HepG2 (cell line): ENCODE data around the gene SRP68. TPM values are rescaled to one million over a fixed set of nuclear protein-coding genes. Genes with fewer than 3 reads are reported as not detected.

Experiments
- ATAC-seq: fragments of 200-7000 bp; cut with Tn5 transposase; 3 replicates; pipeline ENCODE4 v1.9.1; 2020; ENCODE audit warnings: mild to moderate bottlenecking, moderate library complexity
- BruUV-seq: library from RNA; stranded (reverse); fragments of 400-500 nt; replicated peaks from 2 replicates; lab custom pipeline; 2021; lab: Mats Ljungman, UMichigan
- CTCF ChIA-PET: fragments of 300-600 bp; formaldehyde crosslinking; extraction: SDS; loops from one replicate; lab custom pipeline; 2021; ENCODE audit warnings: low total read pairs, inconsistent platforms, low intra/inter-chr PET ratio; lab: Yijun Ruan, JAX
- POLR2A ChIA-PET: fragments of 350-600 bp; sonication (Branson Sonifier 250); formaldehyde crosslinking; loops from one replicate; lab custom pipeline; 2020; ENCODE audit warnings: antibody characterized with exemption, inconsistent platforms; lab: Yijun Ruan, JAX
- DNase-seq: peaks from one replicate; pipeline ENCODE4 v3.0.0-alpha.2; 2015; ENCODE audit warnings: low spot score
- FAIRE-seq: peaks from 3 replicates; lab custom pipeline; 2011; peaks lifted over from hg19 to GRCh38; lab: Jason Lieb, UNC
- H2AFZ ChIP-seq: one replicate; pipeline ENCODE4 v1.6.1; 2011; ENCODE audit warnings: low read length, inconsistent platforms
- H3K27ac ChIP-seq: fragments of 300-600 bp; 3 replicates; pipeline ENCODE4 v1.8.0; 2011; ENCODE audit warnings: mixed run types, mild to moderate bottlenecking, mixed read lengths, low read length, inconsistent platforms; ENCODE audit not compliant: insufficient read depth; ENCODE audit errors: extremely low read length
- H3K27me3 ChIP-seq, 2 experiments: fragments of 200-600 bp in 1 of 2; 2 replicates in 1 of 2; 3 replicates in 1 of 2; pipeline versions ENCODE4 v1.6.0 to v1.8.0; 2011; ENCODE audit warnings: low read length in 2 of 2, mild to moderate bottlenecking in 2 of 2, moderate library complexity in 2 of 2, inconsistent platforms in 1 of 2; ENCODE audit not compliant: insufficient read depth in 2 of 2, control insufficient read depth in 1 of 2
- H3K36me3 ChIP-seq, 2 experiments: fragments of 200-600 bp in 1 of 2; replicated peaks in 1 of 2; 2 replicates in 1 of 2; 3 replicates in 1 of 2; pipeline versions ENCODE4 v1.5.1 to v1.8.0; 2011; ENCODE audit warnings: low read length in 2 of 2, inconsistent platforms in 1 of 2; ENCODE audit not compliant: insufficient read depth in 2 of 2, control insufficient read depth in 1 of 2
- H3K4me1 ChIP-seq: 2 replicates; pipeline ENCODE4 v1.5.1; 2012; ENCODE audit warnings: low read length, inconsistent platforms; ENCODE audit not compliant: insufficient read depth
- H3K4me2 ChIP-seq: 2 replicates; pipeline ENCODE4 v1.6.0; 2011; ENCODE audit warnings: low read depth, low read length, inconsistent platforms
- H3K4me3 ChIP-seq, 3 experiments: fragments of 200-600 bp in 1 of 3; sonication (generic), shearing (Covaris generic) in 1 of 3; replicated peaks in 1 of 3; 2 replicates each; pipeline ENCODE4 v1.5.1; 2011 to 2016; ENCODE audit warnings: low read length in 3 of 3, inconsistent platforms in 2 of 3, low read depth in 2 of 3, mild to moderate bottlenecking in 2 of 3, control low read depth in 1 of 3, mixed read lengths in 1 of 3; ENCODE audit not compliant: insufficient read depth in 1 of 3
- H3K79me2 ChIP-seq: one replicate; pipeline ENCODE4 v1.6.1; 2011; ENCODE audit warnings: low read length, inconsistent platforms; ENCODE audit not compliant: insufficient read depth
- H3K9ac ChIP-seq: 2 replicates; pipeline ENCODE4 v1.6.0; 2011; ENCODE audit warnings: mild to moderate bottlenecking, low read depth, low read length, inconsistent platforms; ENCODE audit not compliant: insufficient read depth
- H3K9me3 ChIP-seq: 2 replicates; pipeline ENCODE4 v1.5.1; 2012; ENCODE audit warnings: mild to moderate bottlenecking, low read length
- H4K20me1 ChIP-seq: 2 replicates; pipeline ENCODE4 v1.6.0; 2011; ENCODE audit warnings: inconsistent platforms, mild to moderate bottlenecking, low read length, moderate library complexity; ENCODE audit not compliant: insufficient read depth
- ELF3 ChIP-seq: IDR thresholded peaks from 2 replicates; pipeline ENCODE4 v1.6.1; 2016; ENCODE audit warnings: missing genetic modification reagents, missing compliant biosample characterization
- HOMEZ ChIP-seq: IDR thresholded peaks from 2 replicates; pipeline ENCODE4 v1.6.1; 2016; ENCODE audit warnings: low read depth
- PHF8 ChIP-seq: sonication (generic); formaldehyde crosslinking; IDR thresholded peaks from 2 replicates; pipeline ENCODE4 v1.5.0; 2020; ENCODE audit warnings: missing genetic modification reagents
- POGZ ChIP-seq: sonication (generic); formaldehyde crosslinking; IDR thresholded peaks from 2 replicates; pipeline ENCODE4 v1.4.0; 2020; ENCODE audit warnings: mild to moderate bottlenecking, missing genetic modification reagents
- RERE ChIP-seq: IDR thresholded peaks from 2 replicates; pipeline ENCODE4 v1.6.1; 2016; ENCODE audit warnings: low read depth, missing genetic modification reagents, missing compliant biosample characterization
- SYNCRIP ChIP-seq: fragments of 200-400 bp; formaldehyde crosslinking; IDR thresholded peaks from 2 replicates; pipeline ENCODE4 v1.6.1; 2018; ENCODE audit warnings: mild to moderate bottlenecking, low read depth, low read length; ENCODE audit not compliant: insufficient read depth
- TERF1 ChIP-seq: sonication (generic); formaldehyde crosslinking; IDR thresholded peaks from 2 replicates; pipeline ENCODE4 v1.8.0; 2022; ENCODE audit warnings: mild to moderate bottlenecking, missing genetic modification reagents, moderate library complexity
- THAP11 ChIP-seq: IDR thresholded peaks from 2 replicates; pipeline ENCODE4 v1.6.1; 2016; ENCODE audit warnings: missing biosample characterization, missing genetic modification reagents
- WIZ ChIP-seq: sonication (generic); formaldehyde crosslinking; IDR thresholded peaks from 2 replicates; pipeline ENCODE4 v1.5.1; 2020; ENCODE audit warnings: mild to moderate bottlenecking, missing genetic modification reagents
- ZNF225 ChIP-seq: sonication (generic); formaldehyde crosslinking; IDR thresholded peaks from 2 replicates; pipeline ENCODE4 v1.4.0; 2020; ENCODE audit warnings: mild to moderate bottlenecking, missing genetic modification reagents
- ZNF550 ChIP-seq: sonication (generic); formaldehyde crosslinking; IDR thresholded peaks from 2 replicates; pipeline ENCODE4 v1.4.0; 2020; ENCODE audit warnings: mild to moderate bottlenecking, missing genetic modification reagents, borderline replicate concordance
- ZNF788 ChIP-seq: sonication (generic); formaldehyde crosslinking; IDR thresholded peaks from 2 replicates; pipeline ENCODE4 v1.5.0; 2020; ENCODE audit warnings: mild to moderate bottlenecking, missing genetic modification reagents, borderline replicate concordance
- WGBS: methylation state at CpG from one replicate; pipeline ENCODE4 v1.1.6; 2017; ENCODE audit warnings: low lambda C conversion rate; 5-methylcytosine and 5-hydroxymethylcytosine counted together
- in situ Hi-C: cut with HindIII; loops from 2 replicates; pipeline ENCODE4 v1.10.0; 2017; ENCODE audit warnings: low pct_unique_long_range_greater_than_20kb; ENCODE audit not compliant: extremely low pct_ligation_motif_present
- intact Hi-C: fragments of 100-400 bp; cut with micrococcal nuclease; formaldehyde crosslinking; loops from one replicate; pipeline ENCODE4 v1.10.0; 2022; ENCODE audit not compliant: unreplicated experiment
- polyA plus RNA-seq, 8 experiments: library from polyadenylated mRNA; depleted of rRNA in 3 of 8; stranded (reverse) in 7 of 8; unstranded in 1 of 8; fragments of >200 nt; fragmentation: Illumina TruSeq in 4 of 8; extraction: Trizol in 4 of 8; gene quantifications; 2 replicates each; pipeline versions ENCODE4 v1.2.1 to v1.2.3, GENCODE V29; 2011 to 2016; ENCODE audit warnings: low read depth in 4 of 8, missing spikeins in 1 of 8, mixed read lengths in 1 of 8; ENCODE audit not compliant: insufficient read depth in 1 of 8
- total RNA-seq, 5 experiments: library from RNA; depleted of rRNA; stranded (reverse); fragments of >200 nt; fragmentation: Illumina TruSeq; extraction: Trizol; gene quantifications; 2 replicates each; pipeline ENCODE4 v1.2.3, GENCODE V29; 2016; ENCODE audit warnings: low read depth in 1 of 5

The SRP68 gene
- total and polyA plus RNA-seq, 2 of the 13 experiments (the other 11 are each of a cell fraction or from before 2014, with no cell fraction given), result 39.8 to 74.3 TPM

GRCh38 chr17:76005263-76006149, 66.8 kb downstream of the SRP68 start:
- no peak overlapping the region for H3K4me3 ChIP-seq
- FAIRE-seq (peak; percentile 93), ATAC-seq (peak; percentile 42), DNase-seq (peak; percentile 82)
- H3K9me3 ChIP-seq, result no peaks in the 10 kb centered on the region
- no peaks in the 10 kb centered on the region for H3K79me2 ChIP-seq
- no peaks in the 10 kb centered on the region for H3K27me3 ChIP-seq
- H2AFZ ChIP-seq, result no peak overlapping the region
- peak overlapping the region; percentile 83 for H3K27ac ChIP-seq
- ChIA-PET POLR2A (interaction anchor here (0.9 to 14.3 kb wide), 13 partner anchors 9 to 150 kb away, joined by 3 to 481 read pairs (median 7); partner anchors contain the start of genes ACOX1, FBF1, MRPL38 and TEN1), CTCF (interaction anchor here (0.7 to 3.9 kb wide), 4 partner anchors 9 to 109 kb away, joined by 3 to 55 read pairs (median 4); partner anchors contain the start of genes ACOX1, MRPL38 and TEN1)
- H3K36me3 ChIP-seq, result peaks cover 0 to 2% of the 10 kb centered on the region in 2 experiments; a peak in 1 of 5 replicates
- peaks cover 55% of the 10 kb centered on the region for H3K4me1 ChIP-seq
- no peaks in the 10 kb centered on the region for H4K20me1 ChIP-seq
- intact Hi-C loops (no loop called here), in situ Hi-C loops (loop anchor here (5.0 kb wide), 2 partner anchors 48 to 98 kb away; no protein-coding TSS in a partner anchor)
- 60% methylated on average over 16 of the region's 16 CpGs for WGBS
- 0 out of 2 replicates have a peak overlapping the region, but pooled peaks have one; percentile 2 for H3K9ac ChIP-seq
- no TSS peak for BruUV-seq
- H3K4me2 ChIP-seq, result no peak overlapping the region
- TF ChIP-seq ZNF788 (CRISPR knock-in tag) (no peak), SYNCRIP (no peak), TERF1 (CRISPR knock-in tag) (no peak), WIZ (CRISPR knock-in tag) (no peak), HOMEZ (CRISPR knock-in tag) (no peak), ZNF550 (no peak), ZNF225 (CRISPR knock-in tag) (no peak; the same call in 1 of the 2 replicates), ELF3 (CRISPR knock-in tag) (peak; percentile 40; the same call in 1 of the 2 replicates), RERE (CRISPR knock-in tag) (no peak), THAP11 (CRISPR knock-in tag) (peak; percentile 71), POGZ (CRISPR knock-in tag) (no peak), PHF8 (CRISPR knock-in tag) (no peak)
